HS-27A (cell line): ENCODE measurements around the gene MYL12B.
"Not testable (repeated sequence)": the region's sequence is repeated elsewhere in the genome, so short reads cannot be mapped to it uniquely, and the experiment has no call there.

Experiments used
- DNase-seq: peaks from one replicate; pipeline ENCODE4 v3.0.0-alpha.2; 2012; ENCODE audit warnings: low read depth, missing footprints

The MYL12B gene

GRCh38 chr18:3297025-3297984 is 35.4 kb downstream of the MYL12B start:
- no peak for DNase-seq

GRCh38 chr18:3304832-3305231 is 42.9 kb downstream of the MYL12B start:
- DNase-seq = no peak

DNA sequence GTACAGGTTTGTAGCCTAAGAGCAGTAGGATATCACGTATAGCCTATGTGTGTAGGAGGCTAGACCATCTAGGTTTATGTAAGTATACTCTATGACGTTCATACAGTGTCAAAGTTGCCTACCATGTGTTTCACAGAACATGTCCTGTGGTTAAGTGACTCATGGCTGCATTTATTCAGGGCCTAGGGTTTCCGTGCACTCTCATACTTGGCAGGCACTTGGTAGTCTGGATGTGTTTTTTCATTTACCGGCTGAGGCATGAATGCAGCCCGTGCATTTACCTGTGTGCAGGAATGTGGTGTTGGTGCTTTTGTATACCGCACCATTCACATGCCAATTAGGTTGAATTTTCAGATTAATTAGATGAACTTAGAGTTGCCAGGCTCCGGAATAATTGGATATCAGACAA is 43.4 kb downstream of the MYL12B start:
- DNase-seq = peak; percentile 84

DNA sequence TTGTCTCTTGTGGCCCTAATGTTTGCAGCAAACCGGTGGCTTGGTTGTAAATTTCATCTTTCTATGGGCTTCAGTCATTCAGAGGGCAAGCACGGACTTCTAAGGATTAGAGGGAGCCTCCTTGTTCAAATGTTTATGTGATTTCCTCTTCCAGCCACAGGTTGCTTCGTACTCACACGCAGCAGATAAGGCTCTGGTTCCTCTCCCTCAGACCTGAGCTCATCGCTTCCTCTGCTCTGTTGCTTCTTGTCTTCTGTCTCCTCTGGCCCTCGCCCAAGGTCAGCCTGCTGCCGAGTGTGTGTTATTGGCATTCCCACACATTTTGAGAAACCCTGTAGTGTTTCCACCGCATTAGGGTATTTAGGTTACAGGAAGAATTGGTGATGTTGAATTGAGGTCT is 44.0 kb downstream of the MYL12B start:
- DNase-seq = no peak

DNA sequence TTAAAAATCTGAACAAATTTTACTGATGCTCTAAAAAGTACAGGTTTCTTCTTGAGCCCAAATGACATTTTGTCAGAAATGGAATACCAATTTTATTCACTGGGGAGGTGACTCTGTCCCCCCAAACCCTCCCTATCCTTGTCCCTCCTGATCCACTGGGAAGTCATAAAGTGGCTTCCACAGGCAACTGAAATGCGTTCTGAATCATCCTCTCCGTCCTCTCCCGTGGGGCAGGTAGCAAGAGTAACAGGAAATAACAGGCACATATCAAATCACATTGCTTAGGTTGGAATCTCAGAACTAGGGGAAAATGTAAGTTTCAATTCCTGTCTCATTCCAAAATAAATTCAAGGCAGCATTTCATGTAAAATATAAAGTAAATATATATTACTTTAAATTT is 44.5 kb downstream of the MYL12B start:
- no peak for DNase-seq

GRCh38 chr18:3313685-3314084 is 51.8 kb downstream of the MYL12B start:
- no peak for DNase-seq

DNA sequence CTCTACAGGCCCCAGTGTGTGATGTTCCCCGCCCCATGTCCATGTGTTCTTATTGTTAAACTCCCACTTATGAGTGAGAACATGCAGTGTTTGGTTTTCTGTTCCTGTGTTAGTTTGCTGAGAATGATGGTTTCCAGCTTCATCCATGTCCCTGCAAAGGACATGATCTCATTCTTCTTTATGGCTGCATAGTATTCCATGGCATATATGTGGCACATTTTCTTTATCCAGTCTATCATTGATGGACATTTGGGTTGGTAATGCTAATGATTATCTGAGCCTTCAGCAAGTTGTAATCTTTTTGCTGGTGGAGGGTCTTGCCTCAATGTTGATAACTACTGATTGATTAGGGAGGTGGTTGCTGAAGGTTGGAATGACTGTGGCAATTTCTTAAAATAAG is 53.4 kb downstream of the MYL12B start:
- DNase-seq = not testable (repeated sequence)

DNA sequence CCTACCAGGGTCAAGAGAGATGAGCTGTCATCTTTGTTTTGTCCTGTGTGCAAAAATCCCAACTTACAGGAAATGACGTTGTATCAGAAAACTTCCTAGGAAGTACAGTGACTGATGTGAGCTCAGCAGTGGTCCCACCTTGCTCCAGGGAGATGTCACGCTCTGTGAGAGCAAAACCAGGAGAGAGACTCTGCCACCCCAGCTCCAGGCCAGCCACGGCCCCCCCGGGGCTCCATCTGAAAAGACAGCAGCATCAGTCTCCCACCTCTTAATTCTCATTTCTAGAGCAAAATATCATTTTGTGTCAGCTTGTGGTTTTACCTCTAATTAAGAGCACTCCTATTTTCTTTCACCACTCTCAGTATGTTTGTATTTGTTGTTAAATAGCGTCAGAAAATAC is 57.5 kb downstream of the MYL12B start:
- no peak for DNase-seq

DNA sequence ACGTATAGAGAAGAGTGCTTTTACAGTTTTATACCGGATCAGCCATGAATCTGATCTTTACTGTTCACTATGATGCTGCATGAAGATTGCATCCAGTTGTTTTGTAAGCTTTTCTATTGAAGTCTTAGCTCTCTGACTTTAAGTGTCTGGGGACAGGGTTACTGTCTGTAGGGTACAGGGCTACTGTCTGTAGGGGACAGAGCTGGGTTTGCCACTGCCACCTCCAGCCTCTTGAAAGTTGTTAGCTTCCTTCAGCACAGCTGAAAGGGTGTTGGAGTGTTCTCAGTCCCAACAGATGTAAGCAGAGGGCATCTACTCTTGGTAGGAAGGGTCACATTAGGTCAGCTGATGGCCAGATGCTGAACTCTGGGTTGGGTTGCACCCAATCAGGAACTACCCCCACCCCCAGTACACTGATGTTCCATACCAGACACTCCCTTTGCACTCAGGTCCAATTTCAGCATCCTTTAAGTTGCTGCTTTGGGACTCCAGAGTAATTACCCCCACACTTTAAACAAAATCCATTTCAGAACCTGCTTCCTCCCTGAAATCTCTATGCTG is 58.0 kb downstream of the MYL12B start:
- DNase-seq = no peak

DNA sequence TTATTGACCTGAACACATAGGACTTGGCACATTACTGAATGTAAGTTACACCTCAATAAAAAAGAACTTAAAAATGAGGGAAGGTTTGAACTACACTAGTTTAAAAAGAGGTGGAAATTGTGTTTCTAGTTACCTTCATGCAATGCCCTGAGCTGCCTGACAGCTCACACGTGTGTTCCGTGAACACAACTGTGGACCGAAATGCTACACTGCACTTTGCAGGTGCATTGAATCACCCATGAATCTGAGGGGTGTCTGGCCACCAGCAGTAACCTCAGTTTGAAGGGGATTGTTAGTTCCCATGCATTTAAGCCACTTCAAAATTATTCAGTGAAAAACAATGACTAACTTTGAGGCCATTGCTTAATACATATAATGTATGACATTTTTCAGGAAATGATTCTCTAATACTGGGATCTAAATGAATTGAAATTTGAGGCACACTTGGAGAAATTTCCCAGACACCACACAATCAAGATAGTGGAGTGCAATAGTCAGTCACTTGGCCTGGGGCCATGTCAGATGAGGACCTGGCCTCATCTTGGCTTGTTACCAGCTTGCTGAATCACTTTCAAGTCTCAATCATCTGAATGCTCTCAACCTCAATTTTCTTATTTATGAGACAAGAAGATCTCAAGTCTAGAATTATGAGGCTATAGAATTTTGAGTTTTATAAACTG is 59.3 kb downstream of the MYL12B start:
- peak; percentile 97 for DNase-seq

DNA sequence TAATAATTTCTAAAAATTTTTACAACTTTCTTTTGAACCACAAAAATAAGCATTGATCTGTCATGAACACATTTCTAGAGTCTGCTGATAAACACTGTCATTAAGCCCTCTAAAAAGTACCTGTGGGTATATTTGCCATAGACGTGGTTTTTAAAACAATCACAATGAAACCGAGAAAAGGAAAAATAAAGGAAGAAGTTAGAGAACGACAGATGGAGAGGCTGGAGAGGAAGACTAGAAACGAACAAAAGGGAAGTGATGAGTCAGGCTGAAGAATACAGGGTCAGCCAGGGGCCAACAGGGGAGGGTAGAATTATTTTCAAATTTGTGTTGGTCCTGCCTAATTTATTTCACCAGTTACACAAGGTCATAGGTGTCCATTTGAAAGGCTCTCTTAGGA is 62.0 kb downstream of the MYL12B start:
- DNase-seq = no peak
